Neural progenitor cell (in vitro differentiated cells): ENCODE measurements around the gene MAPK13.
A peak's percentile ranks its signal among the peaks of the same experiment; 100 is the strongest.

Experiments used
- CTCF ChIP-seq: fragments of 200-600 bp; sonication (generic); IDR thresholded peaks from 2 replicates; pipeline ENCODE4 v1.5.1; 2017; ENCODE audit warnings: antibody characterized with exemption, mild to moderate bottlenecking
- EZH2 ChIP-seq: fragments of 200-600 bp; sonication (generic); IDR thresholded peaks from 2 replicates; pipeline ENCODE4 v1.6.1; 2017; ENCODE audit warnings: antibody characterized with exemption, mild to moderate bottlenecking, moderate library complexity
- EZH2phosphoT487 ChIP-seq: fragments of 200-600 bp; sonication (generic); IDR thresholded peaks from 2 replicates; pipeline ENCODE4 v1.6.1; 2017; ENCODE audit warnings: antibody characterized with exemption

- TF ChIP-seq CTCF (peak; percentile 8), EZH2 (peak; percentile 62), EZH2phosphoT487 (no peak)
Observed at GRCh38 chr6:36130667-36131510, 576 bp downstream of the MAPK13 start.
